HG03521 (cell line): ENCODE results near the gene DUSP5.

Source experiments
- ATAC-seq: cut with Tn5 transposase; IDR thresholded peaks from one replicate; pipeline ENCODE4 v1.9.1; 2021; ENCODE audit warnings: mild to moderate bottlenecking, moderate library complexity; ENCODE audit not compliant: unreplicated experiment

The DUSP5 gene

GRCh38 chr10:110499796-110500514 lies 2.2 kb downstream of the DUSP5 start:
- ATAC-seq: no peak

GRCh38 chr10:110500515-110500905 lies 2.8 kb downstream of the DUSP5 start:
- ATAC-seq: no peak

- ATAC-seq: no peak
Observed at GRCh38 chr10:110501142-110501937, 3.6 kb downstream of the DUSP5 start.

- no peak for ATAC-seq
Observed at GRCh38 chr10:110502072-110502845, 4.6 kb downstream of the DUSP5 start.

- peak; percentile 36 for ATAC-seq
Observed at GRCh38 chr10:110502851-110503301, 5.2 kb downstream of the DUSP5 start.

GRCh38 chr10:110503528-110504110 lies 5.9 kb downstream of the DUSP5 start:
- ATAC-seq: no peak

GRCh38 chr10:110504111-110504735 lies 6.5 kb downstream of the DUSP5 start:
- peak; percentile 64 for ATAC-seq

- ATAC-seq: no peak
Observed at GRCh38 chr10:110505130-110505770, 7.5 kb downstream of the DUSP5 start.

- no peak for ATAC-seq
Observed at GRCh38 chr10:110506448-110506847, 8.7 kb downstream of the DUSP5 start.

GRCh38 chr10:110507346-110507745 lies 9.6 kb downstream of the DUSP5 start:
- ATAC-seq: no peak

- ATAC-seq: no peak
Observed at GRCh38 chr10:110508159-110508788, 10.6 kb downstream of the DUSP5 start.

- no peak for ATAC-seq
Observed at GRCh38 chr10:110508806-110509544, 11.3 kb downstream of the DUSP5 start.

GRCh38 chr10:110509560-110509959 lies 11.9 kb downstream of the DUSP5 start:
- ATAC-seq: no peak

- no peak for ATAC-seq
Observed at GRCh38 chr10:110510086-110510485, 12.4 kb downstream of the DUSP5 start.

GRCh38 chr10:110510730-110511129 lies 13.0 kb downstream of the DUSP5 start:
- no peak for ATAC-seq

GRCh38 chr10:110511734-110512449 lies 14.2 kb downstream of the DUSP5 start:
- no peak for ATAC-seq

GRCh38 chr10:110512461-110513187 lies 14.9 kb downstream of the DUSP5 start:
- ATAC-seq: no peak

GRCh38 chr10:110513949-110514348 lies 16.2 kb downstream of the DUSP5 start:
- ATAC-seq: no peak
